Measurements from ENCODE around the gene BBLN. TPM values are rescaled to one million over a fixed set of nuclear protein-coding genes. Genes with fewer than 3 reads are reported as not detected.

BBLN gene
- total and polyA plus RNA-seq, 4 donors, result 13.4 to 42.1 (median 32.3) TPM

DNA sequence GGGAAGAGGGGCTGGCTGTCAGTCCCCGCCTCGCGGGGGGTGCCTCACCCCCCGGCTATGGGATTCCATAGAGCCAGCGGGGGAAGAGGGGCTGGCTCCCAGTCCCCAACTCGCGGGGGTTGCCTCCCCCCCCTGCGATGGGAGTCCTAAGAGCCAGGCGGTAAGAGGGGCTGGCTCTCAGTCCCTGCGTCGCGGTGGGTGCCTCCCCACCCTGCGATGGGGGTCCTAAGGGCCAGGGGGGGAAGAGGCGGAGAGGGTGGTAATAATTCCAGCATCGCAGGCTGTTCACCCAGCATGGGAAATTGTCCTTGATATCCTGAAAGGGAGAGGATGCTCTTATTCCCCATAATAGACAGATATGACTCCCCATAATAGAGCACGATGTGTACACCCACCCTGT is 20.4 kb upstream of the BBLN start:
- H3K27ac ChIP-seq (ENCODE audit: low read depth in 1 of 2, low read length in 2 of 2), result no peak overlapping the region
- 85% methylated on average over 8 of the region's 16 CpGs for WGBS
- no peak overlapping the region for H3K4me3 ChIP-seq (ENCODE audit: low read depth in 1 of 3, low read length in 3 of 3)
- H3K4me1 ChIP-seq (ENCODE audit: control insufficient read depth in 4 of 4, insufficient read depth in 4 of 4, low read length in 3 of 4), result no peaks in the 10 kb centered on the region
- no peaks in the 10 kb centered on the region for H3K9me3 ChIP-seq (ENCODE audit: control insufficient read depth in 4 of 4, low read length in 3 of 4)
- no peaks in the 10 kb centered on the region for H3K27me3 ChIP-seq (ENCODE audit: control insufficient read depth in 4 of 4, insufficient read depth in 4 of 4, low read length in 3 of 4)
- TF ChIP-seq JUND (IDR thresholded peaks at IDR 0.05), result no peak
- TF ChIP-seq, protein P1, sequence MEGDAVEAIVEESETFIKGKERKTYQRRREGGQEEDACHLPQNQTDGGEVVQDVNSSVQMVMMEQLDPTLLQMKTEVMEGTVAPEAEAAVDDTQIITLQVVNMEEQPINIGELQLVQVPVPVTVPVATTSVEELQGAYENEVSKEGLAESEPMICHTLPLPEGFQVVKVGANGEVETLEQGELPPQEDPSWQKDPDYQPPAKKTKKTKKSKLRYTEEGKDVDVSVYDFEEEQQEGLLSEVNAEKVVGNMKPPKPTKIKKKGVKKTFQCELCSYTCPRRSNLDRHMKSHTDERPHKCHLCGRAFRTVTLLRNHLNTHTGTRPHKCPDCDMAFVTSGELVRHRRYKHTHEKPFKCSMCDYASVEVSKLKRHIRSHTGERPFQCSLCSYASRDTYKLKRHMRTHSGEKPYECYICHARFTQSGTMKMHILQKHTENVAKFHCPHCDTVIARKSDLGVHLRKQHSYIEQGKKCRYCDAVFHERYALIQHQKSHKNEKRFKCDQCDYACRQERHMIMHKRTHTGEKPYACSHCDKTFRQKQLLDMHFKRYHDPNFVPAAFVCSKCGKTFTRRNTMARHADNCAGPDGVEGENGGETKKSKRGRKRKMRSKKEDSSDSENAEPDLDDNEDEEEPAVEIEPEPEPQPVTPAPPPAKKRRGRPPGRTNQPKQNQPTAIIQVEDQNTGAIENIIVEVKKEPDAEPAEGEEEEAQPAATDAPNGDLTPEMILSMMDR (IDR thresholded peaks at IDR 0.05; ENCODE audit: low read depth, low read length, missing input control), result no peak
- TF ChIP-seq FOXA2 (IDR thresholded peaks at IDR 0.05), result no peak
- no peak for TF ChIP-seq YY1 (IDR thresholded peaks at IDR 0.05)
- no peak for TF ChIP-seq HNF4G (IDR thresholded peaks at IDR 0.05)
- no peak for TF ChIP-seq FOXA1 (IDR thresholded peaks at IDR 0.05)
- no peak for TF ChIP-seq GABPA (IDR thresholded peaks at IDR 0.05 in 1 of 2, conservative IDR thresholded peaks at IDR 0.05 in 1 of 2)
- TF ChIP-seq, protein P2, sequence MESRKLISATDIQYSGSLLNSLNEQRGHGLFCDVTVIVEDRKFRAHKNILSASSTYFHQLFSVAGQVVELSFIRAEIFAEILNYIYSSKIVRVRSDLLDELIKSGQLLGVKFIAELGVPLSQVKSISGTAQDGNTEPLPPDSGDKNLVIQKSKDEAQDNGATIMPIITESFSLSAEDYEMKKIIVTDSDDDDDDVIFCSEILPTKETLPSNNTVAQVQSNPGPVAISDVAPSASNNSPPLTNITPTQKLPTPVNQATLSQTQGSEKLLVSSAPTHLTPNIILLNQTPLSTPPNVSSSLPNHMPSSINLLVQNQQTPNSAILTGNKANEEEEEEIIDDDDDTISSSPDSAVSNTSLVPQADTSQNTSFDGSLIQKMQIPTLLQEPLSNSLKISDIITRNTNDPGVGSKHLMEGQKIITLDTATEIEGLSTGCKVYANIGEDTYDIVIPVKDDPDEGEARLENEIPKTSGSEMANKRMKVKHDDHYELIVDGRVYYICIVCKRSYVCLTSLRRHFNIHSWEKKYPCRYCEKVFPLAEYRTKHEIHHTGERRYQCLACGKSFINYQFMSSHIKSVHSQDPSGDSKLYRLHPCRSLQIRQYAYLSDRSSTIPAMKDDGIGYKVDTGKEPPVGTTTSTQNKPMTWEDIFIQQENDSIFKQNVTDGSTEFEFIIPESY (IDR thresholded peaks at IDR 0.05), result no peak
- TF ChIP-seq RXRA (IDR thresholded peaks at IDR 0.05), result no peak
- TF ChIP-seq, protein P3, sequence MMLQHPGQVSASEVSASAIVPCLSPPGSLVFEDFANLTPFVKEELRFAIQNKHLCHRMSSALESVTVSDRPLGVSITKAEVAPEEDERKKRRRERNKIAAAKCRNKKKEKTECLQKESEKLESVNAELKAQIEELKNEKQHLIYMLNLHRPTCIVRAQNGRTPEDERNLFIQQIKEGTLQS (IDR thresholded peaks at IDR 0.05), result no peak
- TF ChIP-seq SP1 (IDR thresholded peaks at IDR 0.05), result no peak
- no peak for TF ChIP-seq NR2F2 (IDR thresholded peaks at IDR 0.05)
- no peak for TF ChIP-seq RAD21 (IDR thresholded peaks at IDR 0.05)
- no peak for TF ChIP-seq EGR1 (IDR thresholded peaks at IDR 0.05; ENCODE audit: low read depth in 2 of 2)
- no peak for TF ChIP-seq TAF1 (conservative IDR thresholded peaks at IDR 0.05)
- TF ChIP-seq, protein P4, sequence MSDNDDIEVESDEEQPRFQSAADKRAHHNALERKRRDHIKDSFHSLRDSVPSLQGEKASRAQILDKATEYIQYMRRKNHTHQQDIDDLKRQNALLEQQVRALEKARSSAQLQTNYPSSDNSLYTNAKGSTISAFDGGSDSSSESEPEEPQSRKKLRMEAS (IDR thresholded peaks at IDR 0.05), result no peak
- TF ChIP-seq HNF4A (conservative IDR thresholded peaks at IDR 0.05), result no peak
- DNase-seq (ENCODE audit: low spot score), result no peak
- no peaks in the 10 kb centered on the region for H3K36me3 ChIP-seq (ENCODE audit: control insufficient read depth in 4 of 4, insufficient read depth in 3 of 4, low read depth in 1 of 4, low read length in 3 of 4)
- H3K9ac ChIP-seq (ENCODE audit: low read depth in 1 of 2, low read length in 2 of 2), result no peak overlapping the region

DNA sequence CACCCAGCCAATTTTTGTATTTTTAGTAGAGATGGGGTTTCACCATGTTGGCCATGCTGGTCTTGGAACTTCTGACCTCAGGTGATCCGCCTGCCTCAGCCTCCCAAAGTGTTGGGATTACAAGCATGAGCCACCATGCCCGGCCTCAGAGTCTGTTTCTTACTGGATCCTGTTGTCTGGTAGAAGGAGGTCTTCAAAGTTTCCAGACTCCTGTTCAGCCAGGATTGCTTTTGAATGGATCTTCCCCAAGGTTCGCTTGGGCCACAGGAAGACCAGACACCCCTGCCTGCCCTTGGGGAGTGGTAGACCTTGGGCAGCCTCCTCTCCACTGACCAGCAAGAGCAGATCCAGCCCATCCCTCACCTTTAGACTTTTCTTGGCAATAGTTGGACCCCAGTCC is 18.5 kb upstream of the BBLN start:
- 95% methylated on average over 3 of the region's 3 CpGs for WGBS
- no peak overlapping the region for H3K9ac ChIP-seq (ENCODE audit: low read depth in 1 of 2, low read length in 2 of 2)
- DNase-seq (ENCODE audit: low spot score), result no peak

More for the DNA sequence above, 18.5 kb upstream of the BBLN start:
- no peak overlapping the region for H3K27ac ChIP-seq (ENCODE audit: low read depth in 1 of 2, low read length in 2 of 2)
- no peaks in the 10 kb centered on the region for H3K4me1 ChIP-seq (ENCODE audit: control insufficient read depth in 4 of 4, insufficient read depth in 4 of 4, low read length in 3 of 4)
- H3K4me3 ChIP-seq (ENCODE audit: low read depth in 1 of 3, low read length in 3 of 3), result no peak overlapping the region
- no peaks in the 10 kb centered on the region for H3K27me3 ChIP-seq (ENCODE audit: control insufficient read depth in 4 of 4, insufficient read depth in 4 of 4, low read length in 3 of 4)
- no peaks in the 10 kb centered on the region for H3K9me3 ChIP-seq (ENCODE audit: control insufficient read depth in 4 of 4, low read length in 3 of 4)
- TF ChIP-seq FOXA1 (IDR thresholded peaks at IDR 0.05) (no peak), TAF1 (conservative IDR thresholded peaks at IDR 0.05) (no peak), JUND (IDR thresholded peaks at IDR 0.05) (no peak), GABPA (IDR thresholded peaks at IDR 0.05 in 1 of 2, conservative IDR thresholded peaks at IDR 0.05 in 1 of 2) (no peak), SP1 (IDR thresholded peaks at IDR 0.05) (no peak), HNF4G (IDR thresholded peaks at IDR 0.05) (no peak)
- TF ChIP-seq, protein P3 (IDR thresholded peaks at IDR 0.05), result no peak
- TF ChIP-seq, protein P4 (IDR thresholded peaks at IDR 0.05), result no peak
- TF ChIP-seq, protein P5, sequence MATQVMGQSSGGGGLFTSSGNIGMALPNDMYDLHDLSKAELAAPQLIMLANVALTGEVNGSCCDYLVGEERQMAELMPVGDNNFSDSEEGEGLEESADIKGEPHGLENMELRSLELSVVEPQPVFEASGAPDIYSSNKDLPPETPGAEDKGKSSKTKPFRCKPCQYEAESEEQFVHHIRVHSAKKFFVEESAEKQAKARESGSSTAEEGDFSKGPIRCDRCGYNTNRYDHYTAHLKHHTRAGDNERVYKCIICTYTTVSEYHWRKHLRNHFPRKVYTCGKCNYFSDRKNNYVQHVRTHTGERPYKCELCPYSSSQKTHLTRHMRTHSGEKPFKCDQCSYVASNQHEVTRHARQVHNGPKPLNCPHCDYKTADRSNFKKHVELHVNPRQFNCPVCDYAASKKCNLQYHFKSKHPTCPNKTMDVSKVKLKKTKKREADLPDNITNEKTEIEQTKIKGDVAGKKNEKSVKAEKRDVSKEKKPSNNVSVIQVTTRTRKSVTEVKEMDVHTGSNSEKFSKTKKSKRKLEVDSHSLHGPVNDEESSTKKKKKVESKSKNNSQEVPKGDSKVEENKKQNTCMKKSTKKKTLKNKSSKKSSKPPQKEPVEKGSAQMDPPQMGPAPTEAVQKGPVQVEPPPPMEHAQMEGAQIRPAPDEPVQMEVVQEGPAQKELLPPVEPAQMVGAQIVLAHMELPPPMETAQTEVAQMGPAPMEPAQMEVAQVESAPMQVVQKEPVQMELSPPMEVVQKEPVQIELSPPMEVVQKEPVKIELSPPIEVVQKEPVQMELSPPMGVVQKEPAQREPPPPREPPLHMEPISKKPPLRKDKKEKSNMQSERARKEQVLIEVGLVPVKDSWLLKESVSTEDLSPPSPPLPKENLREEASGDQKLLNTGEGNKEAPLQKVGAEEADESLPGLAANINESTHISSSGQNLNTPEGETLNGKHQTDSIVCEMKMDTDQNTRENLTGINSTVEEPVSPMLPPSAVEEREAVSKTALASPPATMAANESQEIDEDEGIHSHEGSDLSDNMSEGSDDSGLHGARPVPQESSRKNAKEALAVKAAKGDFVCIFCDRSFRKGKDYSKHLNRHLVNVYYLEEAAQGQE (IDR thresholded peaks at IDR 0.05), result no peak
- H3K36me3 ChIP-seq (ENCODE audit: control insufficient read depth in 4 of 4, insufficient read depth in 3 of 4, low read depth in 1 of 4, low read length in 3 of 4), result no peaks in the 10 kb centered on the region

All from liver (tissue), 9 donors.